DMS 273 treated with DMSO at 0.1 percent for 48 hours (cell line): ENCODE results near the gene COL4A2.
"Not testable (repeated sequence)": the region's sequence is repeated elsewhere in the genome, so short reads cannot be mapped to it uniquely, and the experiment has no call there.

Source experiments
- DNase-seq: peaks from one replicate; lab custom pipeline; 2025; lab: John Stamatoyannopoulos, UW

COL4A2 gene

GRCh38 chr13:110496281-110496680 lies 189.2 kb downstream of the COL4A2 start:
- DNase-seq = no peak

DNA sequence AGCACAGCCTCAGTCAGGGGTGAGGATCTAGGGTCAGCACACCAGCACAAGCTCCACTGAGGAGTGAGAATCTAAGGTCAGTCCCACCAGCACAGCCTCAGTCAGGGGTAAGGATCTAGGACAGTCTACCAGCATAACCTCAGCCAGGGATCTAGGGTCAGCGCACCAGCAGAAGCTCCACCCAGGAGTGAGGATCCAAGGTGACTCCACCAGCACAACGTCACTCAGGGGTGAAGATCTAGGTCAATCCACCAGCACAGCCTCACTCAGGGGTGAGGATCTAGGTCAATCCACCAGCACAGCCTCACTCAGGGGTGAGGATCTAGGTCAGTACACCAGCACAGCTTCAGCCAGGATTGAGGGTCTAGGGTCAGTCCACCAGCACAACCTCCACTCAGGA lies 189.9 kb downstream of the COL4A2 start:
- DNase-seq = no peak

- DNase-seq = not testable (repeated sequence)
Observed at GRCh38 chr13:110497896-110498295, 190.8 kb downstream of the COL4A2 start.

- DNase-seq = no peak
Observed at GRCh38 chr13:110498327-110498726, 191.2 kb downstream of the COL4A2 start.

- no peak for DNase-seq
Observed at GRCh38 chr13:110498765-110499164, 191.7 kb downstream of the COL4A2 start.

- DNase-seq = peak; percentile 14
Observed at GRCh38 chr13:110499621-110500281, 192.7 kb downstream of the COL4A2 start.

DNA sequence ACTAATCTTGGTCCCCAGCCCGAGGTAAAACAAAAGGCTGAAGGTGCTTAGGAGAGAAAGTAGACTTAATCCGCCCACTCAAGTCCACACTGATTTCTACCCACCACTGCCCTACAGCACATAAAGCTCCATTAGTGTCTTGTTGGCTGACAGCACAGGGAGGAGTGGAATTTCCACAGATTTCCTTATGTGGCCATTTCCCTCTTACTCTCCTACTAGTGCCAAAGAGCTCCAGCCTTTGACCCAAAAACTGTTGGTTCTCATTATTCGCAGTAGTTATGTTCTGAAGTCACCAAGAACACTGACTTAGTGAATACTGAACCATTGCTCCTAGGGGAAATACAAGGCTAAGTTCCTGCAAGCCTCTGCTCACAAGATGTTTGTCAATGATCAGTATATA lies 193.3 kb downstream of the COL4A2 start:
- no peak for DNase-seq

GRCh38 chr13:110501188-110501587 lies 194.1 kb downstream of the COL4A2 start:
- no peak for DNase-seq

GRCh38 chr13:110503037-110503901 lies 196.2 kb downstream of the COL4A2 start:
- no peak for DNase-seq

- no peak for DNase-seq
Observed at GRCh38 chr13:110503979-110504499, 197.0 kb downstream of the COL4A2 start.

DNA sequence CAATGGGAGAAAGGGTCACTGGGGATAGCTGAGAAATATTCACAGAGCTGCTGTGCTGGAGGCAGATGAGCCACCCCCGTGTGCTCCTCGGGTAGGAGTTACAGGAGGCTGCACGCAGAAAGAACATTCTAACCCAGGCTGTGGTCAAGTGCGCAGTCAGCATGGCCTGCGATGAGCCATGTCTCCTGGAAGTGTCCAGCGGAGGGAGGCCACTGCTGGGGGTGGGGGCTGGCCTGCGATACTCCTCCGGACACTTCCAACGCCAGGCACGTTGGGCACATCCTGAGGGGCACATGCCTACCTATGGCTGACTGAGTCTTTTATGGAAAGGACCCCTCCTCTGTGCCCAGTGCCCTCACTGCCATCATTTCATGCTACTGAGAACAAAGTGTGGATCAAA lies 198.5 kb downstream of the COL4A2 start:
- DNase-seq = no peak

DNA sequence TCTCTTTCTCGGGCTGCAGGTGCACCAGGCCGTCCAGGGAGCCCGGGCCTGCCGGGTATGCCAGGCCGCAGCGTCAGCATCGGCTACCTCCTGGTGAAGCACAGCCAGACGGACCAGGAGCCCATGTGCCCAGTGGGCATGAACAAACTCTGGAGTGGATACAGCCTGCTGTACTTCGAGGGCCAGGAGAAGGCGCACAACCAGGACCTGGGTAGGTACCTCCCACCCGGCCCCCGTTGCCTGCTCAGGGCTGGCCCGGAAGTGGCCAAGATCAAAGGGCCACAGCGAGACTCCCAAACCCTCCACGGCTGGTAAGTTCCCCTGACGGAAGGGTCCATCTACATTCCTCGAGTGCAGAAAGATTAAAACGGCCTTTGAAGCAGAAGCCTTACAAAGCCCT lies 199.3 kb downstream of the COL4A2 start:
- no peak for DNase-seq

GRCh38 chr13:110506859-110507566 lies 199.9 kb downstream of the COL4A2 start:
- DNase-seq = no peak

DNA sequence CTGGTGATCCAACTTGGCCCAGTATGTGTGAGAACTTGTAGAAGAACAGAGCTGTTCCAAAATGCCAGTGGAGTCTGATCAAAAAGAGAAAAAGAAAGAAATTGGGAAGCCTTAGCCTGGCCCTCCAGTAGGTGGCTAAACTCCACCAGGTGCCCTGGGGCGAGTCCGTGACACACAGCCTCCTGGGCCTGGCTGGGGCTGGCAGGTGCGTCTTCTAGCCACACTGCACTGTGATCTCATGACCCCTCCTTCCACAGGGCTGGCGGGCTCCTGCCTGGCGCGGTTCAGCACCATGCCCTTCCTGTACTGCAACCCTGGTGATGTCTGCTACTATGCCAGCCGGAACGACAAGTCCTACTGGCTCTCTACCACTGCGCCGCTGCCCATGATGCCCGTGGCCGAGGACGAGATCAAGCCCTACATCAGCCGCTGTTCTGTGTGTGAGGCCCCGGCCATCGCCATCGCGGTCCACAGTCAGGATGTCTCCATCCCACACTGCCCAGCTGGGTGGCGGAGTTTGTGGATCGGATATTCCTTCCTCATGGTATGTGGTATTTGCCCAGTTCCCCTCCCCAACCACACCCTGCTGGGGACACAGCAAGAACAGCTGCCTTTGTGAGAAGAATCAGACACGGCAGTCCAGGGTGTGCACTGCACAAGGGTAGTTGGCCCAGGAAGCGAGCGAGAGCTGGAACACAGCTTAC lies 200.7 kb downstream of the COL4A2 start:
- no peak for DNase-seq

DNA sequence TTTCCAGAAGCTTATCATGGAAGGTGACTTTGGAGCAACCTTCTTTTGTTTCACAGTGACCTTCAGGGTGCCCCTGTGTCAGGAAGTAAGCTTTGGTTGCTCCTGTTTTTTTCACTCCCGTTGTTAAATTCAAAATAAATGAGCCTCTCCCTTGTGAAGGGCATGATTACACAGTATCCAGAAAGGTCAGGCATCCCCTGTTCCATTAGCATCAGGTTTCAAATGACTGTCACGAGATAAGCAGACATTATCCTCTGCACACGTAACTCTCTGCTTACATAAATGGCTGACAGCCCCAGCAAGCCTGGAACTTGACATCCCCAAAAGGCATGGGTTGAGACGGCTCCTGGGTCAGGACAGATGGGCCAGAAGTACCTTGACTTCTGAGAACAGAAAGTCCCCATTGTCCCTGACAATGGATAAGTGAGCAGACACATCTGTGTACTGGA lies 202.4 kb downstream of the COL4A2 start:
- DNase-seq = no peak

DNA sequence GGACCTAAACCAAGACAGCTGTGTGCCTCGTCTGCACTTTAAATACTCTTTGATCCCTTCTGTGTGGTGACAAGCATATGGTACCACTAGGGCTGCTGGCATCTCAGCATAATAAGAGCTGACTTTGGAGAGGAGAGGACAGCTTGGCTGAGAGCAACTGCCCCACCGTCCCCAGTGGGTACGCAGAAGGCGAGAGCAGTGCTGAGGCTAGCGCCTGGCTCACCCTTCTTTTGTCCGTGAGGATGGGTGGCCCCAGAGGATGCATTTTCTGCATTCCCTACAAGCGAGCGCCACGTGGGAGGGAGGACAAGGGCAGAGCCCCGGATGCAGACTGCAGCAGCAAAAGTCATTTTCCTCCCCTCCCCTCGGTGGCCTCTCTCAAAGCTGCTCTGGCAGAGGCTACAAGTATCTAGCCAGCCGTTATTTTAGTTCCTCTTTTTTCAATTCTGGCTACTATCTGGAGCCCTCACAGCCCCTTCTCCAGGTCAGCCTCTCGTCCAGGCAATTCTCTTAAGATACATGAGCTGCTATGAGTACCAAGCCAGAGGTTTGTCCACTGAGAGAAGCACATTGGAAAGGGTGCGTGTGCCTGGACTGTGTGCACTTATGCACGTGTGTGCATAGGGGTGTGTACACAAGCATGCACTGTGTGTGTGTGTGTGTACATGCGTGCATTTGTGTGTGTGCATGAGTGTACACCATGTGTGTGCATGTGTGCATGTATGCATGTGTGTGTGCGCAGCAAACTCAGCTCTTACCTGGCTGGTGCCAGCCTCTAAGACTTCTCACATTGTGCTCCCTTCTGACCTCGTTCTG lies 203.1 kb downstream of the COL4A2 start:
- no peak for DNase-seq

DNA sequence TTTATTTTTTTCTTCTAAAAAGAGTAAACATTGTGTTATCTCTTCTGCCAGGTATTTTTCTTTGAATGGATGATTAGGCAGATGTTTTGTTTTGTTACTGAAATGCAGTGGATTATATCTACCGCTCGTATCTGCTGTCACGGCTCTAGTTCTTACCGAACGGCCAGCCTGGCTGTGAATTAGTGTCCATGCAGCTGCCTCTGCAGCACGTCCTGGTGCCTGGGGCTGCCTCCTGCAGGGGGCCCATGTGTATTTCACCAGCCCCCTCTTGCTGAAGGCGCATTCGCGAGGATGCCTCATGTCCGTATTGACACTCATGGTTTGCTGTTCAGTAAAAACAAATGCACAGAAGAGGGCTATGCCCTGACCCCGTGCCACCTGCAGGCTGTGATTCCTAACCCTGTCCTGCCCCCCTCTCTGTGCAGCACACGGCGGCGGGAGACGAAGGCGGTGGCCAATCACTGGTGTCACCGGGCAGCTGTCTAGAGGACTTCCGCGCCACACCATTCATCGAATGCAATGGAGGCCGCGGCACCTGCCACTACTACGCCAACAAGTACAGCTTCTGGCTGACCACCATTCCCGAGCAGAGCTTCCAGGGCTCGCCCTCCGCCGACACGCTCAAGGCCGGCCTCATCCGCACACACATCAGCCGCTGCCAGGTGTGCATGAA lies 204.6 kb downstream of the COL4A2 start:
- no peak for DNase-seq

DNA sequence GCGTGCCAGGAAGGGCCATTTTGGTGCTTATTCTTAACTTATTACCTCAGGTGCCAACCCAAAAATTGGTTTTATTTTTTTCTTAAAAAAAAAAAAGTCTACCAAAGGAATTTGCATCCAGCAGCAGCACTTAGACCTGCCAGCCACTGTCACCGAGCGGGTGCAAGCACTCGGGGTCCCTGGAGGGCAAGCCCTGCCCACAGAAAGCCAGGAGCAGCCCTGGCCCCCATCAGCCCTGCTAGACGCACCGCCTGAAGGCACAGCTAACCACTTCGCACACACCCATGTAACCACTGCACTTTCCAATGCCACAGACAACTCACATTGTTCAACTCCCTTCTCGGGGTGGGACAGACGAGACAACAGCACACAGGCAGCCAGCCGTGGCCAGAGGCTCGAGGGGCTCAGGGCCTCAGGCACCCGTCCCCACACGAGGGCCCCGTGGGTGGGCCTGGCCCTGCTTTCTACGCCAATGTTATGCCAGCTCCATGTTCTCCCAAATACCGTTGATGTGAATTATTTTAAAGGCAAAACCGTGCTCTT lies 205.2 kb downstream of the COL4A2 start:
- no peak for DNase-seq

- DNase-seq = no peak
Observed at GRCh38 chr13:110516500-110516899, 209.4 kb downstream of the COL4A2 start.
